HepG2 (cell line): ENCODE data around the gene RSPRY1.
"Not testable (repeated sequence)": the region's sequence is repeated elsewhere in the genome, so short reads cannot be mapped to it uniquely, and the experiment has no call there.

ENCODE experiments used
- ATF7 ChIP-seq, 2 experiments: fragments of 450-650 bp in 1 of 2; sonication (generic) in 1 of 2; formaldehyde crosslinking in 1 of 2; IDR thresholded peaks; 2 replicates each; pipeline versions ENCODE4 v1.4.0 to v1.6.1; 2016 to 2020; ENCODE audit warnings: antibody characterized with exemption in 1 of 2, mild to moderate bottlenecking in 1 of 2, missing genetic modification reagents in 1 of 2
- E2F5 ChIP-seq: sonication (generic); formaldehyde crosslinking; conservative IDR thresholded peaks from 2 replicates; pipeline ENCODE4 v1.4.0; 2020; ENCODE audit warnings: missing genetic modification reagents
- EP300 ChIP-seq, 3 experiments: sonication (generic) in 1 of 3; formaldehyde crosslinking in 1 of 3; IDR thresholded peaks; 2 replicates each; pipeline versions ENCODE4 v1.5.1 to v1.6.1; 2011 to 2020; ENCODE audit warnings: low read depth in 2 of 3, low read length in 2 of 3, borderline replicate concordance in 1 of 3, improper control_type of control experiment in 1 of 3, mild to moderate bottlenecking in 1 of 3, missing genetic modification reagents in 1 of 3, moderate library complexity in 1 of 3
- HHEX ChIP-seq: IDR thresholded peaks from 2 replicates; pipeline ENCODE4 v1.6.1; 2016; ENCODE audit warnings: control low read depth
- MAZ ChIP-seq, 2 experiments: sonication (generic) in 1 of 2; formaldehyde crosslinking in 1 of 2; IDR thresholded peaks; 2 replicates each; pipeline versions ENCODE4 v1.5.0 to v1.6.1; 2012 to 2020; ENCODE audit warnings: low read depth in 2 of 2, mild to moderate bottlenecking in 2 of 2, borderline replicate concordance in 1 of 2, improper control_type of control experiment in 1 of 2, low read length in 1 of 2, missing genetic modification reagents in 1 of 2, moderate library complexity in 1 of 2
- NBN ChIP-seq: fragments of 450-650 bp; conservative IDR thresholded peaks from 2 replicates; pipeline ENCODE4 v1.6.1; 2017
- SMC3 ChIP-seq: IDR thresholded peaks from 2 replicates; pipeline ENCODE4 v1.6.1; 2011; ENCODE audit warnings: low read length, improper control_type of control experiment
- TAF1 ChIP-seq: sonication (generic); formaldehyde crosslinking; IDR thresholded peaks from 2 replicates; pipeline ENCODE4 v1.4.0; 2020; ENCODE audit warnings: missing genetic modification reagents
- ZNF33A ChIP-seq: sonication (generic); formaldehyde crosslinking; IDR thresholded peaks from 2 replicates; pipeline ENCODE4 v1.5.1; 2020; ENCODE audit warnings: missing genetic modification reagents, mild to moderate bottlenecking, moderate library complexity, borderline replicate concordance
- ZSCAN31 ChIP-seq: sonication (generic); formaldehyde crosslinking; IDR thresholded peaks from 2 replicates; pipeline ENCODE4 v1.5.0; 2020; ENCODE audit warnings: low read depth, mild to moderate bottlenecking, missing genetic modification reagents

GRCh38 chr16:57187902-57188710, 2.0 kb downstream of the RSPRY1 start:
- not testable (repeated sequence) for TF ChIP-seq MAZ (IDR thresholded peaks at IDR 0.05; ENCODE audit: borderline replicate concordance, low read depth, low read length); MAZ (CRISPR knock-in tag; IDR thresholded peaks at IDR 0.05; ENCODE audit: low read depth); ATF7 (IDR thresholded peaks at IDR 0.05); ATF7 (CRISPR knock-in tag; IDR thresholded peaks at IDR 0.05); HHEX (CRISPR knock-in tag); TAF1 (CRISPR knock-in tag); EP300 (IDR thresholded peaks at IDR 0.05; ENCODE audit: low read depth in 2 of 2, low read length in 2 of 2); EP300 (CRISPR knock-in tag; IDR thresholded peaks at IDR 0.05; ENCODE audit: borderline replicate concordance); ZNF33A (CRISPR knock-in tag); E2F5 (CRISPR knock-in tag); SMC3; ZSCAN31 (CRISPR knock-in tag); NBN
